ENCODE results near the gene USP40.

USP40 gene

GRCh38 chr2:233489143-233489542 lies 77.4 kb downstream of the USP40 start:
- TF ChIP-seq, protein P1, sequence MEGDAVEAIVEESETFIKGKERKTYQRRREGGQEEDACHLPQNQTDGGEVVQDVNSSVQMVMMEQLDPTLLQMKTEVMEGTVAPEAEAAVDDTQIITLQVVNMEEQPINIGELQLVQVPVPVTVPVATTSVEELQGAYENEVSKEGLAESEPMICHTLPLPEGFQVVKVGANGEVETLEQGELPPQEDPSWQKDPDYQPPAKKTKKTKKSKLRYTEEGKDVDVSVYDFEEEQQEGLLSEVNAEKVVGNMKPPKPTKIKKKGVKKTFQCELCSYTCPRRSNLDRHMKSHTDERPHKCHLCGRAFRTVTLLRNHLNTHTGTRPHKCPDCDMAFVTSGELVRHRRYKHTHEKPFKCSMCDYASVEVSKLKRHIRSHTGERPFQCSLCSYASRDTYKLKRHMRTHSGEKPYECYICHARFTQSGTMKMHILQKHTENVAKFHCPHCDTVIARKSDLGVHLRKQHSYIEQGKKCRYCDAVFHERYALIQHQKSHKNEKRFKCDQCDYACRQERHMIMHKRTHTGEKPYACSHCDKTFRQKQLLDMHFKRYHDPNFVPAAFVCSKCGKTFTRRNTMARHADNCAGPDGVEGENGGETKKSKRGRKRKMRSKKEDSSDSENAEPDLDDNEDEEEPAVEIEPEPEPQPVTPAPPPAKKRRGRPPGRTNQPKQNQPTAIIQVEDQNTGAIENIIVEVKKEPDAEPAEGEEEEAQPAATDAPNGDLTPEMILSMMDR (conservative IDR thresholded peaks at IDR 0.05; ENCODE audit: low read depth, low read length), result no peak
- no peak for DNase-seq (ENCODE audit: low read depth)

GRCh38 chr2:233487748-233488345 lies 78.7 kb downstream of the USP40 start:
- no peak overlapping the region for H3K4me3 ChIP-seq (ENCODE audit: low read length)
- TF ChIP-seq, protein P1 (conservative IDR thresholded peaks at IDR 0.05; ENCODE audit: low read depth, low read length), result no peak
- DNase-seq (ENCODE audit: low read depth), result no peak

More at GRCh38 chr2:233489143-233489542, 77.4 kb downstream of the USP40 start:
- no peak overlapping the region for H3K4me3 ChIP-seq (ENCODE audit: low read length)

DNA sequence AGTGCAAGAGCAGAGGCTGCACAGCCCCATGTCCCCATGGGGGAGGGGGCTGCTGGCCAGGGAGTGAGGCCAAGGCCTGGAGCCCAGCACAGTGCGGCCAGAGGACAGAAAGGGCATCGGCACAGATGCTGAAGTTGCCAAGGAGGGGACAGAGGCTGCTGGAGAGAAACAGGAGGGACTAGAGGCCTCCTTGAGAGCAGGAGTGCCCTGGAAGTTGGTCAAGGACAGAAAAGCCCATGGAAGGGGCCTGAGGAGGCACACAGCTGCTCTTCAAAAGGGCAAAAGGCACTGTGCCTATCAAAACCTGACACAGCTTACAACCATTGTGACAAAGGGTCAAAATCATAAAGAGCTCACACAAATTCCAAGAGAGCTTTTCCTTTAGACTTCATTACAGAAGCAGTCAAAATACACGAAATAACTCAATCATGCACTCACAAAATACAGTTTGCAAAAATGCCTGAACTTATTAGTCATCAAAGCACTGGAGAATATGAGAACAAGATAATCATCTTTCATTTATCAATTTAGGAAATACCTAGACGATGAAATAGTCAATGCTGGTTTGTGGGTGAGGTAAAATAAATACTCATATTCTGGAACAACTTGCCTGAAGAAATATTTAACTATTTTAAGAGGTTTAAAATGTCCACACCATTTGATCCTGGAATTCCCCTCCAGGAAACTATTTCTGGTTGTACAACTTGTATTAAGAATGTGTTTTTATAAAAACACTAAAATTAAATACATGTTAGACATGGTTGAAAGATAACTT lies 79.6 kb downstream of the USP40 start:
- DNase-seq (ENCODE audit: low read depth), result peak; percentile 81
- TF ChIP-seq, protein P1 (conservative IDR thresholded peaks at IDR 0.05; ENCODE audit: low read depth, low read length), result no peak
- no peak overlapping the region for H3K4me3 ChIP-seq (ENCODE audit: low read length)

DNA sequence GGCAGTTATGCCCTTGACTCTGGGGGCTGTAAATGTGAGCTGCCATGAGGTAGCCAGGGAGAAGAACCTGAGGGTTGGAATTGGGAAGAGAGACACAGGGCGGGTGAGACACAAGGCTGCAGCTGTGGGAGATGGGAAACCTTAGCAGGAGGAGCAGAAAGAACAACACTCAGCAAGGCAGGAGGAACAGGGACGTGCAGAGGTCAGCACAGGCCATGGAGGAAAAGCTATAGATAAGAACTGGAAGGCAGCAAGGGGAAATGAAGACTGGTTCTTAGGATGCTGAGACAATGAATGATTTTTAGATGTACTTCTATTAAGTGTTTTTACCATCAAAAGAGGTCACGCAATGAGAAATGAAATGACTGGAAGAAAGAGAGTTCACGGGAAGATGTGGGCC lies 80.2 kb downstream of the USP40 start:
- DNase-seq (ENCODE audit: low read depth), result no peak
- TF ChIP-seq, protein P1 (conservative IDR thresholded peaks at IDR 0.05; ENCODE audit: low read depth, low read length), result no peak

GRCh38 chr2:233485726-233486125 lies 80.9 kb downstream of the USP40 start:
- DNase-seq (ENCODE audit: low read depth), result no peak
- no peak overlapping the region for H3K4me3 ChIP-seq (ENCODE audit: low read length)
- TF ChIP-seq, protein P1 (conservative IDR thresholded peaks at IDR 0.05; ENCODE audit: low read depth, low read length), result no peak

More for the DNA sequence above, 80.2 kb downstream of the USP40 start:
- no peak overlapping the region for H3K4me3 ChIP-seq (ENCODE audit: low read length)

GRCh38 chr2:233482616-233483015 lies 84.0 kb downstream of the USP40 start:
- TF ChIP-seq, protein P1 (conservative IDR thresholded peaks at IDR 0.05; ENCODE audit: low read depth, low read length), result no peak
- no peak overlapping the region for H3K4me3 ChIP-seq (ENCODE audit: low read length)
- no peak for DNase-seq (ENCODE audit: low read depth)

All from retinal pigment epithelial cell (primary cell).